GM23248 (cell line): ENCODE measurements around the gene GRAMD1A. TPM values are rescaled to one million over a fixed set of nuclear protein-coding genes. Genes with fewer than 3 reads are reported as not detected.

ENCODE experiments used
- DNase-seq: peaks from one replicate; pipeline ENCODE4 v3.0.0-alpha.2; 2015
- H2AFZ ChIP-seq: fragments of 200-600 bp; sonication (generic); 2 replicates; pipeline ENCODE4 v1.6.1; 2016; ENCODE audit warnings: antibody characterized with exemption
- H3F3A ChIP-seq: fragments of 200-600 bp; sonication (generic); 2 replicates; pipeline ENCODE4 v1.6.1; 2016; ENCODE audit warnings: mild to moderate bottlenecking, antibody characterized with exemption, mixed run types; ENCODE audit not compliant: insufficient read depth
- H3K27ac ChIP-seq: fragments of 200-600 bp; sonication (generic); 2 replicates; pipeline ENCODE4 v1.5.1; 2016; ENCODE audit warnings: mild to moderate bottlenecking
- H3K27me3 ChIP-seq: fragments of 200-600 bp; sonication (generic); replicated peaks from 2 replicates; pipeline ENCODE4 v1.6.1; 2016; ENCODE audit warnings: mild to moderate bottlenecking; ENCODE audit not compliant: insufficient read depth
- H3K36me3 ChIP-seq: fragments of 200-600 bp; sonication (generic); 2 replicates; pipeline ENCODE4 v1.6.1; 2016; ENCODE audit warnings: low read depth, mild to moderate bottlenecking
- H3K4me1 ChIP-seq: fragments of 200-600 bp; sonication (generic); 2 replicates; pipeline ENCODE4 v1.6.1; 2016; ENCODE audit warnings: mild to moderate bottlenecking; ENCODE audit not compliant: insufficient read depth
- H3K4me2 ChIP-seq: fragments of 200-600 bp; sonication (generic); one replicate; pipeline ENCODE4 v1.6.1; 2016; ENCODE audit warnings: mild to moderate bottlenecking; ENCODE audit not compliant: unreplicated experiment
- H3K4me3 ChIP-seq: fragments of 200-600 bp; sonication (generic); 2 replicates; pipeline ENCODE4 v1.5.1; 2016; ENCODE audit warnings: mild to moderate bottlenecking
- H3K79me2 ChIP-seq: fragments of 200-600 bp; sonication (generic); 2 replicates; pipeline ENCODE4 v1.6.1; 2016; ENCODE audit warnings: mild to moderate bottlenecking; ENCODE audit not compliant: insufficient read depth
- H3K9ac ChIP-seq: fragments of 200-600 bp; sonication (generic); 2 replicates; pipeline ENCODE4 v1.6.1; 2016; ENCODE audit warnings: mild to moderate bottlenecking
- H3K9me2 ChIP-seq: fragments of 200-600 bp; sonication (generic); 2 replicates; pipeline ENCODE4 v1.6.1; 2016; ENCODE audit warnings: mixed run types, mild to moderate bottlenecking, moderate library complexity; ENCODE audit not compliant: insufficient read depth
- H3K9me3 ChIP-seq: fragments of 200-600 bp; sonication (generic); one replicate; pipeline ENCODE4 v1.6.1; 2017; ENCODE audit warnings: low read depth
- H4K20me1 ChIP-seq: fragments of 200-600 bp; sonication (generic); 2 replicates; pipeline ENCODE4 v1.6.0; 2016; ENCODE audit not compliant: insufficient read depth
- EZH2 ChIP-seq: fragments of 200-600 bp; sonication (generic); IDR thresholded peaks from 2 replicates; pipeline ENCODE4 v1.6.1; 2018; ENCODE audit warnings: antibody characterized with exemption, mild to moderate bottlenecking; ENCODE audit not compliant: insufficient read depth, poor library complexity, severe bottlenecking
- EZH2phosphoT487 ChIP-seq: fragments of 200-600 bp; sonication (generic); IDR thresholded peaks from 2 replicates; pipeline ENCODE4 v1.6.1; 2018; ENCODE audit warnings: antibody characterized with exemption, moderate library complexity, mild to moderate bottlenecking, low read depth; ENCODE audit not compliant: insufficient read depth
- WGBS, 2 experiments: methylation state at CpG; one replicate each; pipeline ENCODE4 v1.1.6; 2015 to 2017; ENCODE audit warnings: low lambda C conversion rate in 2 of 2, low coverage in 1 of 2; ENCODE audit errors: missing lambda C conversion rate in 2 of 2; 5-methylcytosine and 5-hydroxymethylcytosine counted together
- in situ Hi-C: fragments of 300-500 bp; cut with MboI; formaldehyde crosslinking; loops from 2 replicates; pipeline ENCODE4 v1.15.0; 2020
- polyA plus RNA-seq: library from polyadenylated mRNA; unstranded; fragments of >200 nt; fragmentation: Nextera tagmentation; extraction: Ambion mirVana; gene quantifications from 2 replicates; pipeline ENCODE4 v1.2.1, GENCODE V29; 2016
- total RNA-seq: library from RNA; depleted of rRNA; stranded (reverse); fragments of >200 nt; shearing (Covaris generic); gene quantifications from 2 replicates; pipeline ENCODE4 v1.2.3, GENCODE V29; 2014

GRAMD1A gene
- total and polyA plus RNA-seq, 2 experiments from 2014 or later: 17.3 to 33.8 TPM

GRCh38 chr19:35042954-35043604, 43.0 kb downstream of the GRAMD1A start:
- no peaks in the 10 kb centered on the region for H3K36me3 ChIP-seq
- WGBS, 2 experiments: 49% methylated on average over 14 of the region's 14 CpGs
- H4K20me1 ChIP-seq: no peaks in the 10 kb centered on the region
- H3K9me2 ChIP-seq: no peaks in the 10 kb centered on the region
- in situ Hi-C loops: no loop called here
- no peak overlapping the region for H3K4me3 ChIP-seq
- no peaks in the 10 kb centered on the region for H3K9me3 ChIP-seq
- H3K27me3 ChIP-seq: no peaks in the 10 kb centered on the region; the same call in 1 of the 2 replicates
- H3K79me2 ChIP-seq: no peaks in the 10 kb centered on the region
- TF ChIP-seq EZH2phosphoT487: no peak
- no peak for DNase-seq
- no peaks in the 10 kb centered on the region for H3K4me1 ChIP-seq
- no peaks in the 10 kb centered on the region for H3F3A ChIP-seq
- H3K9ac ChIP-seq: no peak overlapping the region
- H3K27ac ChIP-seq: no peak overlapping the region
- H2AFZ ChIP-seq: no peak overlapping the region
- no peak overlapping the region for H3K4me2 ChIP-seq

GRCh38 chr19:35043906-35044305, 43.8 kb downstream of the GRAMD1A start:
- H3K4me1 ChIP-seq: no peaks in the 10 kb centered on the region
- no peak overlapping the region for H3K4me3 ChIP-seq
- no peak for DNase-seq
- no peaks in the 10 kb centered on the region for H3K79me2 ChIP-seq
- no peaks in the 10 kb centered on the region for H3K9me3 ChIP-seq
- TF ChIP-seq EZH2 (no peak), EZH2phosphoT487 (no peak)
- no peaks in the 10 kb centered on the region for H3F3A ChIP-seq
- no peaks in the 10 kb centered on the region for H3K9me2 ChIP-seq
- no peaks in the 10 kb centered on the region for H4K20me1 ChIP-seq
- H3K27me3 ChIP-seq: no peaks in the 10 kb centered on the region; the same call in 1 of the 2 replicates
- no peak overlapping the region for H3K4me2 ChIP-seq
- H3K9ac ChIP-seq: no peak overlapping the region
- in situ Hi-C loops: no loop called here
- 49 to 54% methylated on average over 14 of the region's 14 CpGs for WGBS, 2 experiments
- H2AFZ ChIP-seq: no peak overlapping the region
- H3K27ac ChIP-seq: no peak overlapping the region
- H3K36me3 ChIP-seq: no peaks in the 10 kb centered on the region

GRCh38 chr19:35044317-35045117, 44.4 kb downstream of the GRAMD1A start:
- Histone ChIP-seq H3K27me3 (no peaks in the 10 kb centered on the region; the same call in 1 of the 2 replicates), H2AFZ (no peak overlapping the region), H3K4me1 (no peaks in the 10 kb centered on the region), H3K9me2 (no peaks in the 10 kb centered on the region), H3K9me3 (no peaks in the 10 kb centered on the region), H3K36me3 (no peaks in the 10 kb centered on the region), H4K20me1 (no peaks in the 10 kb centered on the region), H3K27ac (no peak overlapping the region), H3K9ac (no peak overlapping the region), H3K4me2 (no peak overlapping the region), H3K79me2 (no peaks in the 10 kb centered on the region), H3F3A (no peaks in the 10 kb centered on the region), H3K4me3 (no peak overlapping the region)
- no peak for TF ChIP-seq EZH2phosphoT487
- TF ChIP-seq EZH2: no peak
- in situ Hi-C loops: no loop called here
- DNase-seq: peak; percentile 46
- 47% methylated on average over 9 of the region's 9 CpGs for WGBS, 2 experiments

DNA sequence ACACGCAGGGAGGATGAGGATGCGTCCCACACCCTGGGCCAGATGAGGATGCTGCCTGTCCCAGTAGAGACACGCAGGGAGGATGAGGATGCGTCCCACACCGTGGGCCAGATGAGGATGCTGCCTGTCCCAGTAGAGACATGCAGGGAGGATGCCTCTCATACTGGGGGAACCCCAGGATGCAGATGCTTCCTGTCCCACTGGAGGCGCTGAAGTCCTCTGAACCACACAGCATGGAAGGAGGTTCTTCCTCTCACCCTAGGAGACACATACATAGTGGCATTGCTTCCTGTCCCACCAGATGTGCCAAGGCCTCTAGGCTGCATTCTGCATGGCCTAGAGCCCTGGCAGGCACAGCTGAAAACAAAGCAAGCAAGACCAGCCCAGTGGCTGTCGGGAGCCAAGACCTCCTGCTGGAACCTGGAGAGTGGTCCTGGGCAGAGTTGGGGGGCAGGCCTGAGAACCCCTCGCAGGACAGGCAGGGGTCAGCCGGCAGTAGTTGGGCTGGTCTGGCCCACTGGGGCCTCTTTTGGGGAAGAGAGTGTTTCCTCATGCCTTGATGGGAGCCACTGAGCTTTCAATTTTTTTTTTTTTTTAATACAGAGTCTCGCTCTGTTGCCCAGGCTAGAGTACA, 45.7 kb downstream of the GRAMD1A start:
- H3K4me2 ChIP-seq: no peak overlapping the region
- no peak overlapping the region for H3K27ac ChIP-seq
- H3K9me3 ChIP-seq: no peaks in the 10 kb centered on the region
- peak; percentile 54 for DNase-seq
- H3K4me3 ChIP-seq: no peak overlapping the region
- H3K9me2 ChIP-seq: no peaks in the 10 kb centered on the region
- H3K79me2 ChIP-seq: no peaks in the 10 kb centered on the region
- 64 to 70% methylated on average over 10 of the region's 10 CpGs for WGBS, 2 experiments
- TF ChIP-seq EZH2phosphoT487: no peak
- no peak for TF ChIP-seq EZH2
- H3K27me3 ChIP-seq: no peaks in the 10 kb centered on the region; the same call in 1 of the 2 replicates
- no peaks in the 10 kb centered on the region for H3K4me1 ChIP-seq
- H3K36me3 ChIP-seq: no peaks in the 10 kb centered on the region
- no peaks in the 10 kb centered on the region for H3F3A ChIP-seq
- no peaks in the 10 kb centered on the region for H4K20me1 ChIP-seq
- in situ Hi-C loops: no loop called here
- H3K9ac ChIP-seq: no peak overlapping the region
- no peak overlapping the region for H2AFZ ChIP-seq
